A673 (cell line): ENCODE measurements around the gene CDON. TPM values are rescaled to one million over a fixed set of nuclear protein-coding genes. Genes with fewer than 3 reads are reported as not detected.

Experiments
- BruUV-seq: library from RNA; stranded (reverse); fragments of 400-500 nt; replicated peaks from 2 replicates; lab custom pipeline; 2021; lab: Mats Ljungman, UMichigan
- CTCF ChIA-PET: fragments of 300-600 bp; sonication (Branson Sonifier 250); formaldehyde crosslinking; loops from one replicate; lab custom pipeline; 2022; ENCODE audit warnings: antibody characterized with exemption; lab: Charles Lee
- POLR2A ChIA-PET: fragments of 300-600 bp; sonication (Branson Sonifier 250); formaldehyde crosslinking; loops from one replicate; lab custom pipeline; 2022; ENCODE audit warnings: antibody characterized with exemption; ENCODE audit not compliant: low non-redundant PET; lab: Charles Lee
- DNase-seq: peaks from one replicate; pipeline ENCODE4 v3.0.0-alpha.2; 2015; ENCODE audit warnings: low spot score
- H3K27ac ChIP-seq: fragments of 200-600 bp; sonication (generic); 2 replicates; pipeline ENCODE4 v1.5.1; 2016; ENCODE audit warnings: mixed run types, low read depth, mild to moderate bottlenecking, mixed read lengths, antibody characterized with exemption, low read length; ENCODE audit not compliant: poor library complexity, severe bottlenecking
- H3K27me3 ChIP-seq: fragments of 200-600 bp; sonication (generic); replicated peaks from 2 replicates; pipeline ENCODE4 v1.6.1; 2017; ENCODE audit warnings: mixed run types, low read depth, mild to moderate bottlenecking, mixed read lengths, antibody characterized with exemption, low read length; ENCODE audit not compliant: insufficient read depth, poor library complexity
- H3K36me3 ChIP-seq: fragments of 200-600 bp; sonication (generic); 2 replicates; pipeline ENCODE4 v1.6.1; 2016; ENCODE audit warnings: mixed run types, mild to moderate bottlenecking, mixed read lengths, antibody characterized with exemption, low read length; ENCODE audit not compliant: insufficient read depth, poor library complexity, severe bottlenecking
- H3K4me1 ChIP-seq: fragments of 200-600 bp; sonication (generic); 2 replicates; pipeline ENCODE4 v1.6.1; 2017; ENCODE audit warnings: mixed run types, mild to moderate bottlenecking, mixed read lengths, antibody characterized with exemption, low read length; ENCODE audit not compliant: insufficient read depth, poor library complexity, severe bottlenecking
- H3K4me3 ChIP-seq: fragments of 200-600 bp; sonication (generic); 2 replicates; pipeline ENCODE4 v1.5.1; 2016; ENCODE audit warnings: low read depth, mixed run types, mild to moderate bottlenecking, mixed read lengths, low read length; ENCODE audit not compliant: poor library complexity, severe bottlenecking
- H3K9me3 ChIP-seq: fragments of 200-600 bp; sonication (generic); 2 replicates; pipeline ENCODE4 v1.6.1; 2016; ENCODE audit warnings: mixed run types, low read depth, mild to moderate bottlenecking, mixed read lengths, antibody characterized with exemption, low read length; ENCODE audit not compliant: poor library complexity, severe bottlenecking
- EZH2 ChIP-seq: fragments of 200-600 bp; sonication (generic); IDR thresholded peaks from 2 replicates; pipeline ENCODE4 v1.6.1; 2017; ENCODE audit warnings: borderline replicate concordance, low read depth, mild to moderate bottlenecking, mixed read lengths, antibody characterized with exemption, low read length; ENCODE audit not compliant: poor library complexity, severe bottlenecking
- intact Hi-C: fragments of 100-400 bp; cut with micrococcal nuclease; formaldehyde crosslinking; loops from one replicate; pipeline ENCODE4 v1.10.0; 2022; ENCODE audit not compliant: unreplicated experiment
- total RNA-seq: library from RNA; stranded (reverse); gene quantifications from 2 replicates; pipeline ENCODE4 v1.2.3, GENCODE V29; 2021
- TF ChIP-seq, protein P1 (sequence below): fragments of 300-800, 200-600 bp; sonication (generic); conservative IDR thresholded peaks from 2 replicates; pipeline ENCODE4 v1.5.1; 2017; ENCODE audit warnings: low read depth, mild to moderate bottlenecking, antibody characterized with exemption, low read length, moderate library complexity, mixed read lengths

CDON gene
- total RNA-seq, 1 experiment from 2014 or later = 25.3 TPM

DNA sequence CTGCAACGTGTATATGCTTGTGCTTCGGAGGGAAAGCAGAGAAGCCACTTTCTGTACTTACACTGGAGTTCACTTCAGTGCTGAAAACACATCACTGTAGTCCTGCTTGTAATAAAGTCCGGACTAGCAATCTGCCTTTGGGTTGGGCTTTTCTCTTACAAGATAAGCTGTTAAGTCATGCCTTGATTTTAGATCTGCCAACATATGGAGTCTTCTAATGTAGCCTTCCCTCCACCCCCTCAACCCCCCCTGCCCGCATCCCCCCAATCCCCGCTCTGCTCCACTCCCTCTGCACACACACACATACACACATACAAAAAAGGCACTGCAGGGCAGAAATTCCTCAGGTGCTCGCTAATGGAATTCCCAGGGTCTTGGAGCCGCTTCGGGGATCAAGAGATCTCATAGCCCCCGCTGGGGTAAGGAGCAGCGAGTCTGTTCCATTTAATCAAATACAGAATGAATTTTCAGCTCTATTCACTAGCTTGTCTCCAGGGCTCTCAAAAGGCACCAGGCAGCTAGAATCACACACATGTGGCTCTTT is 3.4 kb downstream of the CDON start:
- intact Hi-C loops = no loop called here
- BruUV-seq = no TSS peak
- no peaks in the 10 kb centered on the region for H3K27me3 ChIP-seq
- POLR2A ChIA-PET = no interaction called here
- CTCF ChIA-PET = no interaction called here
- H3K36me3 ChIP-seq = no peaks in the 10 kb centered on the region
- no peak overlapping the region for H3K4me3 ChIP-seq
- peaks cover 12% of the 10 kb centered on the region for H3K4me1 ChIP-seq
- no peaks in the 10 kb centered on the region for H3K9me3 ChIP-seq
- no peak overlapping the region for H3K27ac ChIP-seq
- TF ChIP-seq, protein P1, sequence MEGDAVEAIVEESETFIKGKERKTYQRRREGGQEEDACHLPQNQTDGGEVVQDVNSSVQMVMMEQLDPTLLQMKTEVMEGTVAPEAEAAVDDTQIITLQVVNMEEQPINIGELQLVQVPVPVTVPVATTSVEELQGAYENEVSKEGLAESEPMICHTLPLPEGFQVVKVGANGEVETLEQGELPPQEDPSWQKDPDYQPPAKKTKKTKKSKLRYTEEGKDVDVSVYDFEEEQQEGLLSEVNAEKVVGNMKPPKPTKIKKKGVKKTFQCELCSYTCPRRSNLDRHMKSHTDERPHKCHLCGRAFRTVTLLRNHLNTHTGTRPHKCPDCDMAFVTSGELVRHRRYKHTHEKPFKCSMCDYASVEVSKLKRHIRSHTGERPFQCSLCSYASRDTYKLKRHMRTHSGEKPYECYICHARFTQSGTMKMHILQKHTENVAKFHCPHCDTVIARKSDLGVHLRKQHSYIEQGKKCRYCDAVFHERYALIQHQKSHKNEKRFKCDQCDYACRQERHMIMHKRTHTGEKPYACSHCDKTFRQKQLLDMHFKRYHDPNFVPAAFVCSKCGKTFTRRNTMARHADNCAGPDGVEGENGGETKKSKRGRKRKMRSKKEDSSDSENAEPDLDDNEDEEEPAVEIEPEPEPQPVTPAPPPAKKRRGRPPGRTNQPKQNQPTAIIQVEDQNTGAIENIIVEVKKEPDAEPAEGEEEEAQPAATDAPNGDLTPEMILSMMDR = no peak
- TF ChIP-seq EZH2 = no peak
- no peak for DNase-seq

DNA sequence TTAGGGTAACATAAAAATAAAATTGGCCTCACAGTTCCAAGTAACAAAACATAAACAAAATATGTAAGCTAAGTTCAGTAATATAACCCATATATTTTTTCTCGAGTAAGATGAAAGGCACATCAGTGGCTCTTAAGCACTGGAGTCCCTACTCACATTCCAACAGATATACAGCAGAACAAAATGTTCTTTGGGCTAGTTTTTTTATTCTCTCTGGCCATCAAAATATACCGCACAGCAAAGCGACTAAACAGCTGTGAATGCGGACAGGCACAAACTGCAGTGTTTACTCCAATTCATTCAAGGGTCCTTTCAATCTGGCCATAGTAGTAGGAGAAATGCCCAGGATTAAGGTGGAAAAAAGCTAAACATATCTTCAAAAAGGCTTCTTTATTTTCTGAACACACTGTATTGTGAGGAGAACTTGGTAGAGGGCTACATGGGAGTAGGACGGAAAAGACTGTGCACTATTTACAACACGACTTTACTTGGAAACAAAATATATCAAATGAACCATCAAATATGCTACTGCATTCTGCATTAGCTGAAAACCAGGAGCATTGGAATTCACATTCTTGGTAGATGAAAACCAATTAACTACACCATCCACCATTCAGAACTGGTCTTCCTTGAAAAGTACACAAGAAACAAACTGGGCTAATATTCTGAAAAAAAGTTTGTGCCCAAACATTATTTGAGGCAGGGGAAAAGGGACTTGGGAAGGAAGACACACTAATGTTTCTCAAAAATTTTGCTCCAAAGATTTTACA is 4.4 kb downstream of the CDON start:
- ChIA-PET CTCF (no interaction called here), POLR2A (no interaction called here)
- H3K4me1 ChIP-seq = peaks cover 17% of the 10 kb centered on the region
- no peaks in the 10 kb centered on the region for H3K9me3 ChIP-seq
- no peaks in the 10 kb centered on the region for H3K36me3 ChIP-seq
- no TSS peak for BruUV-seq
- no peak overlapping the region for H3K4me3 ChIP-seq
- intact Hi-C loops = no loop called here
- DNase-seq = no peak
- H3K27ac ChIP-seq = no peak overlapping the region
- TF ChIP-seq, protein P1 = no peak
- no peak for TF ChIP-seq EZH2
- no peaks in the 10 kb centered on the region for H3K27me3 ChIP-seq

DNA sequence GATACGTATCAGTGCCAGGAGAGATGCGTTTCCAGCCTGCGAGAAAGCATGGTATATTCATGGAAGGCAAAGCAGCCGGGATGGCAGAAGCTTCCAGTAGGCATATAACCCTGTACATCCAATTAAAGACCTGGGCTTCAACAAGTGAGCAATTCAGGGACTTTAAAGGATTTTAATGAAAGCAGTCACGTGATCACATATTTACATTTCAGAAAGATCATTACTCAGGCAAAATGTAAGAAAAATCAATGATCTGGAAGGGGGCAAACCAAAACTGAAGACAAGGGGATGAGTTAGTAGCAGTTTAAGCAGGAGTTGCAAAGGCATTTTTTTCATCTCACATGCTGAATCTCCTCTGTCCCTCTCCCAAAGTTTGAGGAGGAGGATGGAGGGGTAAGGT is 7.8 kb downstream of the CDON start:
- no TSS peak for BruUV-seq
- no peak overlapping the region for H3K27ac ChIP-seq
- no peaks in the 10 kb centered on the region for H3K9me3 ChIP-seq
- CTCF ChIA-PET = no interaction called here
- no peak overlapping the region for H3K4me3 ChIP-seq
- intact Hi-C loops = no loop called here
- DNase-seq = no peak
- no peaks in the 10 kb centered on the region for H3K27me3 ChIP-seq
- no peaks in the 10 kb centered on the region for H3K36me3 ChIP-seq
- no peak for TF ChIP-seq EZH2
- TF ChIP-seq, protein P1 = no peak
- H3K4me1 ChIP-seq = peaks cover 24% of the 10 kb centered on the region
- POLR2A ChIA-PET = no interaction called here
